Activated B cell treated with CpG ODN at 0.5 μM for 24 hours (primary cell): ENCODE data around the gene CNDP2. TPM values are rescaled to one million over a fixed set of nuclear protein-coding genes. Genes with fewer than 3 reads are reported as not detected.

Experiments
- ATAC-seq: fragments of 200-7000 bp; cut with Tn5 transposase; one replicate; pipeline ENCODE4 v1.10.0; 2021; ENCODE audit warnings: low read depth, mild to moderate bottlenecking, moderate library complexity
- CTCF ChIA-PET: fragments of 350-600 bp; sonication (Branson Sonifier 250); formaldehyde crosslinking; loops from one replicate; lab custom pipeline; 2021; ENCODE audit warnings: antibody characterized with exemption; lab: Charles Lee
- POLR2A ChIA-PET: fragments of 350-600 bp; sonication (Branson Sonifier 250); formaldehyde crosslinking; loops from one replicate; lab custom pipeline; 2021; ENCODE audit warnings: antibody characterized with exemption; lab: Charles Lee
- DNase-seq: peaks from one replicate; pipeline ENCODE4 v3.0.0; 2022
- H3K27ac Mint-ChIP-seq: one replicate; pipeline ENCODE4 v1.8.0; 2020; ENCODE audit warnings: mixed read lengths
- H3K27me3 Mint-ChIP-seq: one replicate; pipeline ENCODE4 v1.8.0; 2021; ENCODE audit warnings: mixed read lengths
- H3K36me3 Mint-ChIP-seq: one replicate; pipeline ENCODE4 v1.8.0; 2021; ENCODE audit warnings: low read depth, mixed read lengths
- H3K4me1 Mint-ChIP-seq: one replicate; pipeline ENCODE4 v1.8.0; 2021; ENCODE audit warnings: mixed read lengths
- H3K4me3 Mint-ChIP-seq: one replicate; pipeline ENCODE4 v1.8.0; 2020; ENCODE audit warnings: mild to moderate bottlenecking, mixed read lengths
- H3K9me3 Mint-ChIP-seq: one replicate; pipeline ENCODE4 v1.8.0; 2020; ENCODE audit warnings: mixed read lengths
- intact Hi-C: fragments of 100-400 bp; cut with micrococcal nuclease; formaldehyde crosslinking; loops from one replicate; pipeline ENCODE4 v1.15.1; 2024
- total RNA-seq: library from RNA; stranded (reverse); gene quantifications from 2 replicates; pipeline ENCODE4 v1.2.3, GENCODE V29; 2022
- TF ChIP-seq, protein P1 (sequence below): fragments of 200-600 bp; IDR thresholded peaks from one replicate; pipeline ENCODE4 v1.8.0; 2022; ENCODE audit warnings: antibody characterized with exemption, mild to moderate bottlenecking

Gene CNDP2
- total RNA-seq, 1 donor from 2014 or later = 208 TPM

DNA sequence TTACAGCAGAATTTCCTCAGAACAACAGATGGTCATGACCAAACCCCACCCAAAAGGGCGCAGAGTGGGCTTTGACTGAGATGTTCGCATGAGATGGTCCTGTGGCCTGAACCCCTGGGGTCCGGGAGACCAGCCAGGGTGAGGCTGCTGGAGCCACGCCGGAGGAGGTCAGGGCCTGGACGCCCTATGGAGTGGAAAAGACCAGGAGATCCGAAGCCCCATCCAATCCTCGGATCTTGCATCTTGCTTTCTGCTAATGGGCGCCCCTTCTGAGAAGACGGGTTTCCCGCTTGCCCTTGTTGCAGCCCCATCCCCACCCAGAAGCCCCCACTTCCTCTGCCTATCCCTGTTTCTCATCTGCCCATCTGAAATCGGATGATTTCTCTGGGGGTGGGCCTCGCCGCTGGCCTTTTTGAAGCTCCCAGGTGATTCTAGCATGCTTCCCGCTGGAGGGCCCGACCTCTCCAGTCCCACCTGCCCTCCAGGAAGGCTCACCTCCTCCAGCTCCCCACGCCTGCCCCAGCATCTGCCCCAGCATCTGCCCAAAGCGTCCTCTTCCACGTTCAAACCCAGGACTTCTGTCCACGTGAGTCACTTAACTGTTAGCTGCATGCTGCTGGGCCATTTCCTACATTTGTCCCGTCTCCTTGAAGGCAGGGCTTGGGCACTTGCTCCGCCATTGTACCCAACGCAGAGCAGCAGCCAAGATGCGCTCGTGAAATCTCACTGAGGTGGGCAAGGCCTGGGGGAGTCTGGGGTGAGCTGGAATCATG, 33.8 kb downstream of the CNDP2 start:
- Mint-ChIP-seq H3K4me3 (no peak overlapping the region), H3K9me3 (no peaks in the 10 kb centered on the region), H3K27me3 (no peaks in the 10 kb centered on the region), H3K4me1 (no peaks in the 10 kb centered on the region), H3K36me3 (no peaks in the 10 kb centered on the region), H3K27ac (no peak overlapping the region)
- ChIA-PET CTCF (no interaction called here), POLR2A (no interaction called here)
- ATAC-seq = no peak
- intact Hi-C loops = no loop called here
- DNase-seq = no peak
- TF ChIP-seq, protein P1, sequence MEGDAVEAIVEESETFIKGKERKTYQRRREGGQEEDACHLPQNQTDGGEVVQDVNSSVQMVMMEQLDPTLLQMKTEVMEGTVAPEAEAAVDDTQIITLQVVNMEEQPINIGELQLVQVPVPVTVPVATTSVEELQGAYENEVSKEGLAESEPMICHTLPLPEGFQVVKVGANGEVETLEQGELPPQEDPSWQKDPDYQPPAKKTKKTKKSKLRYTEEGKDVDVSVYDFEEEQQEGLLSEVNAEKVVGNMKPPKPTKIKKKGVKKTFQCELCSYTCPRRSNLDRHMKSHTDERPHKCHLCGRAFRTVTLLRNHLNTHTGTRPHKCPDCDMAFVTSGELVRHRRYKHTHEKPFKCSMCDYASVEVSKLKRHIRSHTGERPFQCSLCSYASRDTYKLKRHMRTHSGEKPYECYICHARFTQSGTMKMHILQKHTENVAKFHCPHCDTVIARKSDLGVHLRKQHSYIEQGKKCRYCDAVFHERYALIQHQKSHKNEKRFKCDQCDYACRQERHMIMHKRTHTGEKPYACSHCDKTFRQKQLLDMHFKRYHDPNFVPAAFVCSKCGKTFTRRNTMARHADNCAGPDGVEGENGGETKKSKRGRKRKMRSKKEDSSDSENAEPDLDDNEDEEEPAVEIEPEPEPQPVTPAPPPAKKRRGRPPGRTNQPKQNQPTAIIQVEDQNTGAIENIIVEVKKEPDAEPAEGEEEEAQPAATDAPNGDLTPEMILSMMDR = no peak

DNA sequence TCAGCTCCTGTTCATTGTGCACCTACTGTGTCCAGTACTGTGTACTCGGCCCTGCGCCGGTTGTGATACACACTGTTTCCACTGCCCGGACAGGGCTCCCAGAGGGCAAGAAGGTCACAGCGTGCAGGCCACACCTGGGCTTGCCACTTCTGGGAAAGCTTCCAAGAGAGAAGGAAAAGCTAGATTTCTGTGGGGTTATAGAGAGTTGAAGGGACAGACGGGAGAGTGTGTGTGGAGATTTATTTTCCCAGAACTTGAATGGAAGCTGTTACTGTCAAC, 34.4 kb downstream of the CNDP2 start:
- no peak overlapping the region for H3K4me3 Mint-ChIP-seq
- ChIA-PET POLR2A (no interaction called here), CTCF (no interaction called here)
- H3K27me3 Mint-ChIP-seq = no peaks in the 10 kb centered on the region
- H3K36me3 Mint-ChIP-seq = no peaks in the 10 kb centered on the region
- DNase-seq (no peak), ATAC-seq (no peak)
- no peaks in the 10 kb centered on the region for H3K9me3 Mint-ChIP-seq
- no peak overlapping the region for H3K27ac Mint-ChIP-seq
- intact Hi-C loops = no loop called here
- TF ChIP-seq, protein P1 = no peak
- no peaks in the 10 kb centered on the region for H3K4me1 Mint-ChIP-seq

DNA sequence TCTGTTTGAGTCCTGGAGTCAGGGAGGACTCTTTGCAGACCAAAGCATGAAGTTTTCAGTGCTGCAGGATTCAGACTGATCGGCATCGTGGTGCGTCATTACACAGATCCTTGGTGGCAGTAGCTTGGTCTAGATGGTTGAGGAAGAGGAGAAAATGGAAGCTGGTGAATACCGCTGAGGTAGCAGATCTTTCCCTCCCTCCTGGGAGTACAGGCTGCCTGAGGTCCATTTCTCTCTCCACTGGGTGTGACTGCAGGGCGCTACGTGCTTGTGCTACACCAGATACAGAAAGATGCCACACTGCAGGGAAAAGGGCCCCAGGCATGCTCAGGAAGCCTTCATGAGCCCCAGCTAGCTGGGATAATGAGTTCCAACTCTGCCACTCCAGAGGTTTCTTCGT, 34.9 kb downstream of the CNDP2 start:
- no peaks in the 10 kb centered on the region for H3K27me3 Mint-ChIP-seq
- TF ChIP-seq, protein P1 = no peak
- no peaks in the 10 kb centered on the region for H3K9me3 Mint-ChIP-seq
- H3K4me1 Mint-ChIP-seq = no peaks in the 10 kb centered on the region
- no peak for DNase-seq
- H3K27ac Mint-ChIP-seq = no peak overlapping the region
- H3K36me3 Mint-ChIP-seq = no peaks in the 10 kb centered on the region
- no peak overlapping the region for H3K4me3 Mint-ChIP-seq
- no peak for ATAC-seq
- intact Hi-C loops = no loop called here
- POLR2A ChIA-PET = no interaction called here
- CTCF ChIA-PET = no interaction called here

DNA sequence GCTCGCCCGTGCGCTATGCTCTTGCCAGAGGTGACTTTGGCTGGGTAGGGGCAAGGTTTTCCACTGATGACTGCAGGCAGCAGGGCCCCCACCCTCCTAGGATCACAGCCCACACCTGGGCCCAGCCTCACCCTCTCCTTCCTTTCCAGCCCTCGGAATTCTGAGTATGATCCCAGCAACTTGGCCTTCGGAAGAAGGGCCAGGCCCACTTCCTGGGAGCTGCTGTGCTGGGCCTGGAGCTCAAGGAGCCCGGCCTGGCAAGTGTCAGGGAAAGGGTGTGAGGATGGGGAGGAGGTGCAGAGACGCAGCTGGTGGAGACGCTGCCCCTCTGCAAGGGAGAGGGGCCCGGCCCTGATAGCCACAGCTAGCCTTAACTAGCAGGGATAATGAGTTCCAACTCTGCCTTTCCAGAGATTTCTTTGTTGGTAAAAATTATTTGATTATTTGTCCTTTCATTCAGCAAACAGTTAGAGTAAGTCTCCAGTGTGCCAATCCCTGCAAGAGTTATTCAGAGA, 36.4 kb downstream of the CNDP2 start:
- ChIA-PET CTCF (no interaction called here), POLR2A (no interaction called here)
- no peak overlapping the region for H3K27ac Mint-ChIP-seq
- no peaks in the 10 kb centered on the region for H3K9me3 Mint-ChIP-seq
- no peak for ATAC-seq
- H3K36me3 Mint-ChIP-seq = no peaks in the 10 kb centered on the region
- H3K4me3 Mint-ChIP-seq = no peak overlapping the region
- intact Hi-C loops = no loop called here
- TF ChIP-seq, protein P1 = no peak
- H3K4me1 Mint-ChIP-seq = no peaks in the 10 kb centered on the region
- no peaks in the 10 kb centered on the region for H3K27me3 Mint-ChIP-seq
- no peak for DNase-seq

DNA sequence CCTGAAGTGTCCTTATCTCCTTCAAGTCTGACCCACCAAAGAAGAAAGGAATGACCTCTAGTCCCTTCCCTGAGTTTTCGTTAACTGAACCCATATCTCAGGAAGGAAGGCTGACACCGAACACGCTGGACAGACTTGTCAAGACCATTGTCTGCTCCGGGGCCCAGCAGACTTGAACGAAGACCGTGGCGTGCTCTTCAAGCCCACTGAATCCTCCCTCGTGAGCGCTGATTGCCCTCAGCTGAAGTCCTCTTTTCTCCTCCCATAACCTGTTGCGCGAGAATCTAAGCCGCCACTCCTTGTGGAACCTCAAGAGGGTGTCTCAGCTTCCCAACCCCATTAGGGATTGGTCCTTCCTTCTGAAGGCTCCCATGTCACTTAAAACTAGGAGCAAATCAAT, 37.5 kb downstream of the CNDP2 start:
- CTCF ChIA-PET = no interaction called here

More for the DNA sequence above, 37.5 kb downstream of the CNDP2 start:
- intact Hi-C loops = no loop called here
- DNase-seq (no peak), ATAC-seq (no peak)
- no peak overlapping the region for H3K27ac Mint-ChIP-seq
- no peaks in the 10 kb centered on the region for H3K9me3 Mint-ChIP-seq
- no peaks in the 10 kb centered on the region for H3K4me1 Mint-ChIP-seq
- TF ChIP-seq, protein P1 = no peak
- H3K36me3 Mint-ChIP-seq = no peaks in the 10 kb centered on the region
- no peak overlapping the region for H3K4me3 Mint-ChIP-seq
- POLR2A ChIA-PET = no interaction called here
- peaks cover 5% of the 10 kb centered on the region for H3K27me3 Mint-ChIP-seq
